ENCODE data around the gene NEUROG3.

- TF ChIP-seq CTCF (IDR thresholded peaks at IDR 0.05; ENCODE audit: low read length), result no peak
- TF ChIP-seq EZH2 (optimal IDR thresholded peaks at IDR 0.05; ENCODE audit: low read depth, low read length), result no peak
These were observed 47.4 kb upstream of the NEUROG3 start for GRCh38 chr10:69620625-69621024.
